Activated CD4-positive, CD25-positive, alpha-beta regulatory T cell treated with anti-CD3 and anti-CD28 coated beads, Interleukin-2, amount 50 U/mL, for 72 hours (primary cell): ENCODE measurements around the gene RBM34.
A peak's percentile ranks its signal among the peaks of the same experiment; 100 is the strongest.

Source experiments
- DNase-seq: peaks from one replicate; pipeline ENCODE4 v3.0.0; 2021

Gene RBM34

DNA sequence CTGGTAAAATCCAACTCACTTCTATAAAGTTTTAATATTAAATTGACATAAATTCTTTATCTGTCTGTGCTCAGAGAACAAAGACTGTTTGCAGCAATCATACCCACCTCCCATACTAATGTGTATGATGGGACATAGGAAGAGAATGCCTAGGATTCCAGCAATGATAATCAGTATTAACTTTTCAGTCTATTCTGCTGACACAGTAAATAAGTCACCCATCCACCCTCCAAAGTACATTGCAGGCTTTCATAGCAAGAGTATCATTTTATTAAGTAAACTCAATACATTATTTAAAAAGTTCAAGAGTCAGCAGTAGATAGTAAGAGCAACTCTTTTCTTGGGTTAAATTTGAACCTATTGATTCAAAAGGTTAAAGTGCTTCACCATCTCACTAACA, 8.8 kb downstream of the RBM34 start:
- DNase-seq = no peak

- DNase-seq = no peak
These were observed 10.0 kb downstream of the RBM34 start for GRCh38 chr1:235151033-235151432.

GRCh38 chr1:235149824-235150223, 11.2 kb downstream of the RBM34 start:
- no peak for DNase-seq

- no peak for DNase-seq
These were observed 13.8 kb downstream of the RBM34 start for GRCh38 chr1:235147269-235147668.

DNA sequence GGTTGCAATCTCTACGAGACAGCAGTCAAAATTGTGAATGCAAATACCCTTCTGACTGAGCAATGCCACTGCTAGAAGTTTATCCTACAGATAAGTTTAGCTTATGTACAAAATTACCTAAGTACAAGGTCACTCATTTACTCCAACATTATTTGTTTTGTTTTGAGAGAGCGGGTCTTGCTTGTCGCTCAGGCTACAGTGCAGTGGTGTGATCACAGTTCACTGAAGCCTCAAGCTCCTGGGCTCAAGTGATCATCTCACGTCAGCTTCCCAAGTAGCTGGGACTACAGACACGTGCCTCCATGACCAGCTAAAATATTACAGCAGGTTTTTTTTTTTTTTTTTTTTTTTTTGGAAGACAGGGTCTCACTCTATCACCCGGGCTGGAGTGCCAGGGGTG, 15.4 kb downstream of the RBM34 start:
- DNase-seq = no peak

DNA sequence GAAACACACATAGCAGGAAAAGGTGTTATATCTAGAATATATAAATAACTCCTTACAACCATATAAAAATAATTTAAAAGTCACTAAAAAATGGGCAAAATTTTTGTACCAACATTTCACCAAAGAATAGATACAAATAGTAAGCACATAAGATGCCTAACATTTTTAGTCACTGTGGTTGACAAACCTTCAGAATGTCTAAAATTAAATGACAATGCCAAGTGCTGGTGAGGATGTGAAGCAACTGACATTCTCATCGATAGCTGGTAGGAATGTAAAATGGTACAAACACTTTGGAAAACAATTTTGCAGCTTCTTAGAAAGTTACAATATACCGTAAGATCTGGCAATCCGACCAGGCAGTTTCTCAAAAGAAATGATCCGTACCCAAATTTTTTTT, 18.1 kb downstream of the RBM34 start:
- DNase-seq = no peak

DNA sequence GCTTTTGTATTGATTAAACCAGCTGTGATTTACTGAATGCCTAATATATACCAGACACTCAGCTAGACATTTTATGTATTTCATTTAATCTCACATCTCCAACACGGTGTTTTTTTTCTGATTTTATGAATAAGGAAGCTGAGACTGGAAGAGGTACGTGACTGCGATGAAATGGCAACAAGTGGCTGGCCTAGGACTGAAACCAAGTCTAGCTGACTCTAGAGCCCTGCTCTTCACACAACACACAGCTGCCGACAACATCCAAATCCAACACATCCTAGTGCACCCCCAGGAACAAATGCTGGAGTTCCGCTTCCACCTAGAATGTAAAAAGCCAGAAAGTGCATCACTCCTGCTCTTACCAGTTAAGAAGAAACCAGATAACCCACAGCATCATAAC, 21.7 kb downstream of the RBM34 start:
- no peak for DNase-seq

DNA sequence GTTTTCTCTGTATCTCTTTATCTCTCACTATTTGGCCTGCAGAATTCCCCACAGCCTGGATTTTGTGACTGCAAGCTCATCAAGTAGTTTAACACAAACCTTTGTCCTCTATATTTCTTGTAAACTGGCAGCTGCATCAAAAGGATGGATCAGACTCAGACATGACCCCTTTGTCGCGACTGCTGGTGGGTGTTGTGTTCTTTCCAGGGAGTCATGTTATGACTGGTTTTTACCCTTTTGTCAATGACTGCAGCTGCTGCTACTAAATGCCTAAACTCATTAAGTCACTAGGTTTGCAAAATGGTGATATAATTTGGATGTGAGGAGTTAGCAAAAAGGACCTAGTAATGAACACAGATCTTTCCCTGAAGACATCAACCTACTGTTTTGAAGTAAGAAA, 22.2 kb downstream of the RBM34 start:
- no peak for DNase-seq

DNA sequence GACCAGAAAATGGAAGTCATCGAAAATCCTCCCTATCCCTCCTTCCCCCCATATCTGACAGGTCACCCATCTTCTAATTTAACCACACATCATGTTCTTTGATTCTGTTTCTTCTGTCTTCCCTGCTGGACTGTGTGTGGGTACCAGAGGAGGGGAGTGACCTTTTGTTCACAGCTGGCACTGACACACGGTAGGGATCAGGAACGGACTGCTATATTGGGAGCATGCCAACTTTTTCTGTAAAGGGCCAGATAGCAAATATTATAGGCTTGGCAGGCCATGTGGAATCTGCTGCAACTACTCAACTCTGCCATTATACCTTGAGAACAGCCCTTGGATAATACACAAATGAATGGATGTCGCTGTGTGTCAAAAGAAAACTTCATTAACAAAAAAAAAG, 24.9 kb downstream of the RBM34 start:
- no peak for DNase-seq

DNA sequence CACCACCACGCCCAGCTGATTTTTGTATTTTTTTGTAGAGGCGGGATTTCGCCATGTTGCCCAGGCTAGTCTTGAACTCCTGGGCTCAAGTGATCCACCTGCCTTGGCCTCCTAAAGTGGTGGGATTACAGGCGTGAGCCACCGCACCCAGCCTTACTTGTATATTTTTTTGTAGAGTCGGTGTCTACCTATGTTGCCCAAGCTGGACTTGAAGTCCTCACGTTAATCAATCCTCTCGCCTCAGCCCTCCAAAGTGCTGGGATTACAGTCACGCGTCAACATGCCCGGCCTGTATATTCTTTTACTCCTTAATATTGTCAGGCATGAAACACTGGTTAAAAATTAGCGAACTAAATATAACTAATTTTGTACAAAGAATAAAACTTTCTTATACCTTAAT, 26.9 kb downstream of the RBM34 start:
- DNase-seq = no peak

GRCh38 chr1:235133086-235133485, 28.0 kb downstream of the RBM34 start:
- no peak for DNase-seq

DNA sequence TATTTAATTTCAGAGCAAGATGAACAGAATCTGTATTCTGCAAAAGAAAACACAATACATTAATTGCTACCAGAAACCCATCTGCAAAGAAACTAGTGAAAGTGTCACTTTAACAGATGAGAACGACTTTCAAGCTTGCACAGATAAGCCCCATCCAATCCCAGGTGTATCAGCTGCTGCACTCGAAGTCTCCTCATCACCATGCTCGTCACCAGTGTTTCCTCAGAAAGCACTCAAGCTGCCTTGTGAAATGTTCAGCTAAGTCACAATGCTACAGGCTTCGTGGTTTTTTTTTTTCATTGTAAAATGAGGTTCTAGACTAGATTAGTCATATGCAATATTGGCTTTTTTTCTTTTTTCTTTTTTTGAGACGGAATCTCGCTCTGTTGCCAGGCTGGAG, 29.1 kb downstream of the RBM34 start:
- DNase-seq = no peak

- DNase-seq = no peak
These were observed 30.2 kb downstream of the RBM34 start for GRCh38 chr1:235130766-235131270.

DNA sequence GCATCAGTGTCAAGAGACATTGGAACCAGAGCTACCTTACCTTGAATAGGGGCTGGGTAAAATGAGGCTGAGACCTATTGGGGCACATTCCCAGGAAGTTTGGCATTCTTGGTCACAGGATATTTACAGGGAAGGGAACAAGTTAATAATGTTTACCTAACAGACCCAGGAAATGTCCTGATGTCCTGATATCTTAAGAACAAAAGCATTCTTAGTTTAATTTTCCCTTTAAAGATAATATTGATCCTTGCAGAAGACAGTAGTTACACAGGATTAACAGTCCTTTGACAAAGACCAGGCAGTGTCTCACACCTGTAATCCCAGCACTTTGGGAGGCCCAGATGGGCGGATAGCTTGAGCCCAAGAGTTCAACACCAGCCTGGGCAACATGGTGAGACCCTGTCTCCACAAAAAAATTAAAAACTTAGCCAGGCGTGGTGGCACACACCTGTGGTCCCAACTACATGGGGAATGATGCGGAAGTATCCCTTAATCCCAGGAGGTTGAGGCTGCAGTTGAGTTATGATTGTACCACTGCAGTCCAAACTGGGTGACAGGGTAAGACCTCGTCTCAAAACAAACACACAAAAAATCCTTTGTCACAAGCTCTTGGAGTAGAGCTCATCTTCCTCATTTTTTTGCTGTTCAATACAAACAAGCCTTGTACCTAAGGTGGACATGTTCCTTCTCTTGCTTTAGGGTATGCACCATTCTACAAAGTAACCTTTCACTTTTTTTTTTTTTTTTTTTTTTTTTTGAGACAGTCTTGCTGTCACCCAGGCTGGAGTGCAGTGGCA, 31.1 kb downstream of the RBM34 start:
- no peak for DNase-seq

GRCh38 chr1:235128456-235129328, 32.4 kb downstream of the RBM34 start, which contains the start of gene TOMM20:
Gene TOMM20, minus strand, starts transcription at chr1:235128837. Its CDS starts 122 bp downstream, at chr1:235128715.
- DNase-seq = peak; percentile 94

- DNase-seq = peak; percentile 42
These were observed 33.2 kb downstream of the RBM34 start for GRCh38 chr1:235127732-235128455.

GRCh38 chr1:235127203-235127602, 33.8 kb downstream of the RBM34 start:
- DNase-seq = no peak

DNA sequence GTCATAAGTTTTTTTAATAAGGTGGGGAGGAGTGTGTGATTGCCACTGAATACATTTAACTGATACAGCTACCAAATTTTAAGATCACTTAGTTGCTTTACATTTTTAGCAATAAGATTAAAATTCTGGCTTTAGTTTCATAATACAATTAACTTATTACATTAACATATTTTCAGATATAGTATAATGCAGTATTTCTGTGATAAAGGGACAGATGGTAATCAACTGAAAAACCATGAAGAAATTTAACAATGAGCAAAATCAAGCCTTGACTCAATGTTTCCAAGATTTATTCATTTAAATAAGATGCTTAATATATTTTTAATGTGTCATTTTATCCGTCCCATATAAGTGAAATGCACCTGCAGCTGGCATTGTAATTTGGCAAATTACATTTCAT, 36.4 kb downstream of the RBM34 start:
- no peak for DNase-seq

DNA sequence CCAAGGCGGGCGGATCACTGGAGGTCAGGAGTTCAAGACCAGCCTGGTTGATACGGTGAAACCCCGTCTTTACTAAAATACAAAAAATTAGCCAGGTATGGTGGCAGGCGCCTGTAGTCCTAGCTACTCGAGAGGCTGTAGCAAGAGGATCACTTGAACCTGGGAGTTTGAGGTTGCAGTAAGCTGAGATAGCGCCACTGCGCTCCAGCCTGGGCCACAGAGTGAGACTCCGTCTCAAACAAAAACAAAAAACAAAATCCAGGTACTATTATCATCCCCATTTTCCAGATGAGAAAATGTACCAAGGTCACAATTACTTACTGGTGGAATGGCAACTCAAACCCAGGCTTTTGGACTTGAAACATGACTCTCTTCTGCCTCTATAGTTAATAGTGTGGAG, 36.9 kb downstream of the RBM34 start:
- DNase-seq = no peak

DNA sequence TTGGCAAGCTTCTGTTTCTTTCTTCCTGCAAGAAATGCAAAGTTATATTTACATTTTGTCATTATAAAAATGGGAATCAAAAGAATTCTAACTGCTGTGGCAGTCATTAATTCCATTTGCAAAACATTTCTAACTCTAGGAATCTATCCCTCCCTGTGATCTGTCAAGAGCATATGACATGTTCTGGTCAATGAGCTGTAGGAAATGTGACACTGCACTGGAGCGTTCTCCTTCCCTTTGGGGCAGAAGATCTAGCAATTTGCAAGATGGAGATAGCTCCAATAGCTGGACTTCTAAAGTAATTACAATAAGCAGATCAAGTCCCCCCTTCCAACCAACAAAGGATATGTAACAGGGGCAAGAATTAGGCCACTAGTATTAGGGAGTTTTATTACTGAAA, 38.7 kb downstream of the RBM34 start:
- no peak for DNase-seq

DNA sequence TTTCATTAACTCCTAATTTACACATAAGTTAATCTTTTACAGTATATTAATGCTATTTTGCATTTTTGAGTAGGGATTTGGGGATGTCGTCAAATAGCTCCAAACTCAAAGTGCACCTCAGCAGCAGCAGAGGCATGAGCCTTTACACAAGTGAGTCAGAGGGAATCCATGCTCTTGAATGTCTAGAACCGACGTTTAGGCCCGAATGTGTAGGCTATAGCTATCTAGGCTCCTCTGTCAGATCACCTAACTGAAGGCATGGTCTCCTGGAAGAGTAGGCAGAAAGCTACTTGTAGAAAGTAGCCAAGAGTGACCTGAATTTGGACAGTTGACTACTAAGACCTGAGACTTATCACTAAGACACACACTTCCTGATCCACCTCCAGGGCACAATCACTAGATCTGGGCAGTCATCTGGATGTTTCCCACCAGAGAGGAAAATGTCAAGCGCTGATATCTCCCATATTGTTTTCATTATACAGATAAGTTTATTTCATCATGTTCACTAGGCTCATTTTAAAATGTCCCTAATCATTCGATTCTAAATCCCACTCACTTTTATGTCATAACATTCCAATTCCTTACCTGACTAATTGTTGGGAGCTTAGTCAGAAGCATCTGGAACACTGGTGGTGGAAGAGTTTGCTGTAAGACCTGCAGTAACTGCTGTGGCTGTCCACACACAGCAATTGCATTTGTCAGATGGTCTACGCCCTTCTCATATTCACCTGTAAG, 47.7 kb downstream of the RBM34 start:
- DNase-seq = no peak
